OCI-LY1 (cell line): ENCODE data around the gene CXCL3.

ENCODE experiments used
- CTCF ChIP-seq: fragments of 200-600 bp; sonication (generic), shearing (Covaris generic); IDR thresholded peaks from 2 replicates; pipeline ENCODE4 v1.5.1; 2017; ENCODE audit warnings: mild to moderate bottlenecking, antibody characterized with exemption, low read length, moderate library complexity, mixed read lengths
- EZH2 ChIP-seq: fragments of 200-600 bp; sonication (generic), shearing (Covaris generic); IDR thresholded peaks from 2 replicates; pipeline ENCODE4 v1.8.0; 2017; ENCODE audit warnings: borderline replicate concordance, mixed run types, mild to moderate bottlenecking, antibody characterized with exemption, low read length, moderate library complexity, mixed read lengths

GRCh38 chr4:74062953-74063352 lies 24.5 kb upstream of the CXCL3 start:
- no peak for TF ChIP-seq CTCF
- TF ChIP-seq EZH2, result no peak
